Activated T-cell treated with anti-CD3 and anti-CD28 coated beads, Interleukin-2, amount 50 U/mL, for 48 hours (primary cell): ENCODE data around the gene APOL4.

Experiments used
- DNase-seq, 2 experiments: peaks; one replicate each; pipeline ENCODE4 v3.0.0-alpha.2; 2020

APOL4 gene, protein sequence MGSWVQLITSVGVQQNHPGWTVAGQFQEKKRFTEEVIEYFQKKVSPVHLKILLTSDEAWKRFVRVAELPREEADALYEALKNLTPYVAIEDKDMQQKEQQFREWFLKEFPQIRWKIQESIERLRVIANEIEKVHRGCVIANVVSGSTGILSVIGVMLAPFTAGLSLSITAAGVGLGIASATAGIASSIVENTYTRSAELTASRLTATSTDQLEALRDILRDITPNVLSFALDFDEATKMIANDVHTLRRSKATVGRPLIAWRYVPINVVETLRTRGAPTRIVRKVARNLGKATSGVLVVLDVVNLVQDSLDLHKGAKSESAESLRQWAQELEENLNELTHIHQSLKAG

DNA sequence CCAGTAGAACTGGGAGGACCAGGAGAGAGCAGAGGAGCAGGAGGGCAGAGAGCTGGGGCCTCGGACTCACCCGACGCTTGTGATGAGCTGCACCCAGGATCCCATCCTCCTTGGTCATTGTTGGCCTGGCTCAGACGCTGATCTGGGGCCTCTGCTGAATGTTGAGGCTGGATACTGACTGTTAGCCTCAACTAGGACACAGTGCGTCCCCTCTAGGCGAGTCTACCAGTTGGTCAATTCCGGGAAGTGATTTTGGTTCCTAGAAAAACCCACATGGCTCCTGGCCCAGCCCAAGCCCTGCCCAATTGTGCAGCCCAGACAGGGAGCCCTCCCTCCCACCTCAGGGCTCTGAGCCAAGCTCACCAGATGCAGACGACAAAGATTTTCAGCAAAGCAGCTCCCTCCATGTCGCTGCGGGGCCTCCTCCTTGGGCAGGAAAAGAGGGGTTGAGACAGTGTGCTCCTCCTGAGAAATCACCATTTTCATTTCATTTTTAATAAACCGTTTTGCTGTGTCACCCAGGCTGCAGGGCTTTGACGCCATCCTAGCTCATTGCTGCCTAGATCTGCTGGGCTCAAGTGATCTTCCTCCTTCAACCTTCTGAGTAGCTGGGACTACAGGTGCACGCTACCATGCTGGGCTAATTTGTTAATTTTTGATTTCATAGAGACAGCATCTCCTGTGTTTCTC is at the start of gene APOL4:
Gene APOL4 (minus strand): TSS at position 180 of the 690 bp plus-strand sequence. CDS start 75 bp downstream, at position 105.
- DNase-seq = no peak

DNA sequence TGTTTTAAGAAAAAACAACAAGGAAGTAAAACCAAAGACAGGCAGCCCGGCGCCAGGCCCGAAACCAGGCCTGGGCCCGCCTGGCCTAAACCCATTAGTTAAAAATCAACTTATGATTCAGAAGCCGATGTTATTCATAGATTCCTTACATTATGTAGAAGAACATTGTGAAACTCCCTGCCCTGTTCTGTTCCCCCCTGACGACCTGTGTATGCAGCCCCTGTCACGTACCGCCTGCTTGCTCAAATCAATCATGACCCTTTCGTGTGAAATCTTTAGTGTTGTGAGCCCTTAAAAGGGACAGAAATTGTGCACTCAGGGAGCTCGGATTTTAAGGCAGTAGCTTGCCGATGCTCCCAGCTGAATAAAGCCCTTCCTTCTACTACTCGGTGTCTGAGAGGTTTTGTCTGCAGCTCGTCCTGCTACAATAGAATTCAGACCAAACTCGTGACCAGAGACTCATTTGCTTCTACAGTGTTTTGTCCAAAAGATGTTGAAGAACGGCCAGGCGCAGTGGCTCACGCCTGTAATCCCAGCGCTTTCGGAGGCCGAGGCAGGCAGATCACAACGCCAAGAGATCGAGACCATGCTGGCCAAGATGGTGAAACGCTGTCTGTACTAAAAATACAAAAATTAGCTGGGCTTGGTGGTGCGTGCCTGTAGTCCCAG is 48.8 kb upstream of the APOL4 start:
- DNase-seq = peak in 1 of 2 experiments; percentile 14

DNA sequence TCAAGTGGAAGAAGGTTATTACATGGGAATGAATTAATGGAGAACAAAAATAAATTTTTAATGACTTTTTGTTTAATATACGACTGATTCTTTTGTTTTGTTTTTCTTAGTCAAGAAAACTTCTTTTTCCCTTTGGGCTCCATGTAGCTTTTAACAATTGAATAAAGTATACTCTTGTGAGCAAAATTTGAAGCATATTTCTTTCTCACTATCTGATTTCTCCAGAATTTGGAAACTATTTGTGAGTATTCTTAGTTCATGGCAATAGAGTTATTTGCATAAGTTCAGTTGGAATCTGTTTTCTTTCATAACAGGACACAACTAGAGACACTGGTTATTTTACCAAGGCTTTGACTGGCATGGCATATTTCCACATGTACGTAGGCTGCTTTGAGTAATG is 47.6 kb upstream of the APOL4 start:
- no peak for DNase-seq

DNA sequence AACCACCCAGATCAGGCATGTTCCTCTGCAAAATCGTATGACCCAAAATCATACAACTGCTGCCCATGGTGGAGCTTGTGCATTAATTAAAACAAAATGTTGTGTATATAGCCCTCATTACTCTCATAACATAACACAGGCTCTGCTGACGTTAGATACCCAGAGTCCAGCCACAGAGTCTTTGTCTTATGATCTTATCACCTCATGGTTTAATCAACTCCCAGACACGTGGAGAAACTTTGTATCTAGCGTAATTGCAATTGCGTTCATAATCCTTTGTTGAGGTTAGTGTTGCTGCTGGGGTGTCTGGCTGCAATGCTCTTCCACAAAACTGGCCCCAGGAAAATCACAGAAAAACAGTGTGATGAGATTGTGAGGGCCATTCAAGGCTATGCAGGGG is 46.3 kb upstream of the APOL4 start:
- no peak for DNase-seq

DNA sequence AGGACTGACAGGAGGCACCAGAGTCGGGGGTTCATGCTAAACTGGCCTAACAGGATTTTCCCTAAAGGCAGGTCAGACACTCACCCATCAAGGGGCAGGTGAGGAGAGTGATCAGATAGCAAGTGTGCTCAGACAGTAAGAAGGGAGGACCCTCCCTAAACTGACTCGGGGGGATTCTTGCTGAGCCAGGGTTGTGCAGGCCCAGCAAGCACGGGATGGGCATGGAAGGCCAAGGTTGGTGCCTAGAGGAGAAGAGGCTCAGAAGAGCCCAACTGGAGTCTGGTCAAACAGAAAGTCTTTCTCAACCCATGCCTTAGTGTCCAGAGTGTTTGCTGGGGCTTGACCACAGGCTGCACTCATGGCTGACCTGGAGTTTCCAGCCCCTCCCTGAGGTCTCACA is 45.1 kb upstream of the APOL4 start:
- DNase-seq = no peak

DNA sequence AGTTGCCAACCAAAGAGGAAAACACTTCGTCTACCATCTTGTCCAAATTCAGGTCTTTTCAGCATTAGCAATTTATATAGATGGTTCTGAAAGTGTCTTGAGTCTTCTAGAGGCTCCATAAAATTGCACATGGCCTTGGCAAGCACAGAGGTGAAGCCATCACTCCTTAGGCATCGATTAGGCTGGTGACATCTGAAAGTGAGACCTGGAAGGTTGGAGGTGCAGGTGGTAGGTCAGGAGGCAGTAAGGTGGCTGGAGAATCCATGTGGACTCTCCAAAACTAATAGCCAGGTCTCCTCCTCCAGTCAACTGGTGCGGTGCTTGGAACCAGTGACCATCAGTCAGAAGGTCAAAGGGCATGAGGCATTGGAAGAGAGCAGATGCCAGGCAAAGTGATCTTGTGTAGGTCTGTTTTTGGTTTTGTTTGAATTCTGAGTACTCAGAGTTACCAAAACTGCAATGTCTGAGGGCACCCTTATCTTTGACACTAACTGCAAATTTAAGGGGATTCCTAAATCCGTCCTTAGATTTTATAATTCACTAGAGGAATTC is 44.3 kb upstream of the APOL4 start:
- DNase-seq = peak in 1 of 2 experiments; percentile 6

DNA sequence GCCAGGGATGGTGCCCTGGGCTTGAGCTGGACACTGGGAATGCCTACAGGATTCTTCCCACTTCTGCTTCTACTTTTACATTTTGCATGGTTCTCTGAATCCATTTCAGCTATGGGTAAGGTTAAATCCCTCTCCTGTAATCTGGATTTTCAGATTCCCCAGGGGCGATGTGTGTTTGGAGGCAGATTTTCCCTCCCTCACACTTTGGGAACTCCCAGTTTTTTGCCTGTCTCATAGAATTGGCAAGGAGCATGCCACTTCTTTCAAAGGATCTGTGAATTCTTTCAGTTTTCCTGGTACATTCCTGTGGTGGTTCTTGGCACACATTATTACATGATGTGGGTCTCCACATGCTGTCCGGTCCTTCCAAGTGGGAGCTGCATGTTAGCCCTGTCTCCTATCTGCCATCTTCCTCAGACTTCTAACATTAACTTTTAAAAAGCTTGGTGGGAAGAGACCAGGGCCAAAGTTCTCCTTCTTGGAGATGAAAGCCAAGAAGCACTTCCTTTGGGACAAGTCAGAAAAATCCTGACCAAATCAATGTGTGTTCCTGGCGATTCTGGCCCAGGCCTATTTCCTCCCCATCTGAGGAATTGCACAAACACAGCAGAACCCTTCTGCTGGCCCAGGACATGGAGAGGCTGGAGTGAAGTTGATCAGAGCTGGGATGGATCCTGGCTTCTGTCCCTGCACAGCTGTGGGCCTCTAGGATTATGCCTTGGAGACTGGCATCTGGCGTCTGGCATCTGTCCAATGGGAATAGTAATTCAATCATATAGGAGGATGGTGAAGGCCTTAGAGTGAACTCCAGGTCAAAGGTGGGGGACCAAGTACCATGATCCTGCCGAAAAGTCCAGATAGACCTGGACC is 43.1 kb upstream of the APOL4 start:
- DNase-seq = no peak

DNA sequence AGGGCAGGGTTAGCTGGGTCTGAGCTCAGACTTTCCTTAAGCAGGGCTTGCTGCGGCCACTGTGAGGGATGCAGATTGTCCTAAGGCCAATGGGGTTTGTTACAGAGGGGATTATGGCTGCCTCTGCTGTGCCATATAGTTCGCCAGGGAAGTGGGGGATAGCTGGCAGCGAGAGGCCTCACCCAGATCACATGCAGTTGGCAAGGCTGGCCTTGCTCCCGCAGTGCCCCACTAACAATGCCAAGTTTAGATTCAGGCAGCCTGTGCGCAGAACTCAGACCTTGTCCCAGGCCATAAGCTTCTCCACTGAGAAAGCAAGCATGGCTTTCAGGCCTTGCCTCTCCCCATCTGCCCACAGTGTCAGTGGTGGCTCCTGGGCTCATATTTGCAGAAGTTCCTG is 42.4 kb upstream of the APOL4 start:
- peak in 1 of 2 experiments; percentile 11 for DNase-seq

DNA sequence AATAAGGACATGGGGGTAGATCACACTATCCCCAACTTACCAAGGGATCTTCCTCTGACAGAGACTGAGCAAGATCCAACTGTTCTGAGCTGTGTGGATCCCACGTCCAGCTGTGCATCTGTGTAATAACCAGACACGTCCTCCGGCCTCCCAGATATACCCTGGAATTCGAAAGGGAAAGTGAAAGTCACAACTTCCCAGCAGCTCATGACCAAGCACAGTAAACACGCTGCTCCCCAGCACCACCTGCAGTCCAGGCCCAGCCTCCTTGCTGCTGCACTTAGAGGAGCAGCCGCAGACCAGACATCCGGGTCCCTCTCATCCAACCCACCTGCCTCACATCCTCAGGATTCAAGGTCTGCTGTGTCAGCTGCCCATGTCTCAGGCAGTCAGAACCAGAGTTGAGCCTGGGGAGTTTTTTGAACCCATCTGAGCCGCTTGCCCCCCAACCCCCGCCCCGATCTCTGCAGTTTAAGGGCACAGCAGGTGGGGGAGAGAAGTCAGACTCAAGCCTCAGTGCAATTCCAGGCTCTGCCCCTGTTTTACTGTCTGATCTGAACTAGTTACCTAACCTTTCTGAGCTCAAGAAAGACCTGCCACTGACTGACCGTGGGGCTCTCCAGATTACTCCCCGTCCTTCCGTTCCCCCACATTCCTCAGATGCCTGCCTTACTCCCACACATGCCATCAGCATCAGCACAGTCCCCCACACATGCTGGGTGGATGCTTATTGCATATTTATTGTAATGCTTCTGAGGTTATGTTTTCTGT is 38.0 kb upstream of the APOL4 start, which contains the start of gene APOL2:
Gene APOL2 (minus strand): TSS at position 127 of the 771 bp plus-strand sequence. CDS start 6,365 bp downstream, outside the sequence.
- peak; percentile 87 to 89 for DNase-seq

DNA sequence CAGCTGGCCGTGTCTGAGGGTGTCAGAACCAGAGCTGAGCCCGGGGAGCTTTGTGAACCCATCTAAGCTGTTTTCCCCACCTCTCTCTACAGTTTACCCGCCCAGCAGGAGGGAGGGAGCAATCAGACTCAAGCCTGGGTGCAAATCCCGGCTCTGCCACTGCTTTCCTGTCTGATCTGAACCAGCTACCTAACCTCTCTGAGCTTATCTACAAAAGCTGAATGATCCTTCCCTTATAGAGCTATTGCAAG is 37.5 kb upstream of the APOL4 start:
- DNase-seq = peak in 1 of 2 experiments; percentile 41

DNA sequence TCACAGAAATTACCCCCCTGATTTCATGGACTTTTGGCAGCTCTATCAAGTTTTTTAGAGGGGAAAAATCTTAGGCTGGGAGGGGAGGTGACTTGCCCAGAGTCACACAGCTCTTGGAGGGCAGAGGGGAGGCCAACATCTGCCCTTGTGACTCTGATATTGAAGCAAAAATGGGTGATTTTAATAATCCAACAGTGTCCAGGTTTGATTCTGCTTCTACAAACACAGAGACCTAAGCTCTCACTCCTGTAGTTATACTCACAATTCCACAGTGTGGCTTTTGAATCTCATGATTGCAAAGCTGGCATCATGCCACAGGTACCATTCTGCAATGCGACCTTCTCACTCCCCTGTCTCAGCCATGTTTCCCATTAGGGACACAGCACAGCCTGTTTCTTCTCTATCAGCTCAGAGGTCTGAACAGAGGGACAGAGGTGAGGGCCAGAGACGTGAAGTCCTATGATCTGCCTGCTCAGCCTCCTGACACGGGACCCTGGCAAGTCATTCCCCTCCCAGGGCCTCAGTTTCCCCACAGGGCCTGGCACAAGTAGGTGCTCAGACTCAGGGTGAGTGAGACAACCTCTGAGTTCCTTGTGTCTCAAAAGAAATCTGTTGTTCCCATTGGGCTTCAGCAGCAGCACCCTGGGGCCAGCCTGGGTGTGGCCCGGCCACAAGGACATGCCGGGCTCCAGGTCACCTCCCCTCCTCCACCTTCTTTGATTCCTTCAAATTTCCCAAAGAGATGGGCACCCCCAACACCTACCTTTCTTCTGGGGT is 37.0 kb upstream of the APOL4 start:
- DNase-seq = peak in 1 of 2 experiments; percentile 38

DNA sequence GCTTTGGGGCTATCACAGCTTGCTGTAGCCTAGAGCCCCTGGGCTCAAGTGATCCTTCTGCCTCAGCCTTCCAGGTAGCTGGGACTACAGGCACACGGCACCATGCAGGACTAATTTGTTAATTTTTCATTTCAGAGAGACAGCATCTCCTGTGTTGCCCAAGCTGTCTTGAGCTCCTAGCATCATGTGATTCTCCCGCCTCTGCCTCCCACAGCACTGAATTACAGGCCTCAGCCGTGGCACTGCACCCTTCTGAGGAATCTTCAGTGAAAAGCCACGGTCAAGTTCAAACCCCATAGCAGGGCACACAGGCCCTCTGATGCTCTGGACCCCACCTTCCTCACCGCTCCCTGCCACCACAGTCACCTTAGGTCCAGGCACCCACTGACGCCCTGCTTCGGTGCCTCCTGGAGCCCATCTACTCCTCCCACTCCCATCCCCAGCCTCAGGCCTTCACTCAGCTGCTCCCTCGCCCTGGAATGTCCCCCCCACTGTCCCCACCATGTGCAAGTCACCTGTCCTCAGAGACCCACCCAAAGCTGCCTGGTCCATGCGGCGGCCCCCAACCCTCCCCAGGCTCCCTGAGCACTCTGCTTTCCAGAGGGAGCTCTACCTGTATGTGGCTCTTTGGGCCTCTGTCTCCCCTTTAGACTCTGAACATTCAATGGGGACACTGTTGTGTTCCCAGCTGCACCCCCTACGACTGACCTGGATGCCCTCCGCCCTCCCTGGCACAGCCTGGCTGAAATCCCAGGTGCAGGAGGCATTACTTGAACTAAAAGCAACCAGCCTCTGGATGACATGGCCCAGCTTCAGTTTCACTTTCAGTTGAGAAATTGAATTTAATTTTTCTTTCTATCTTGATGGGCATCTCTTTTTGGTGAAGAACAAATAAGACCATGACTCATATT is 36.1 kb upstream of the APOL4 start:
- DNase-seq = peak in 1 of 2 experiments; percentile 42

DNA sequence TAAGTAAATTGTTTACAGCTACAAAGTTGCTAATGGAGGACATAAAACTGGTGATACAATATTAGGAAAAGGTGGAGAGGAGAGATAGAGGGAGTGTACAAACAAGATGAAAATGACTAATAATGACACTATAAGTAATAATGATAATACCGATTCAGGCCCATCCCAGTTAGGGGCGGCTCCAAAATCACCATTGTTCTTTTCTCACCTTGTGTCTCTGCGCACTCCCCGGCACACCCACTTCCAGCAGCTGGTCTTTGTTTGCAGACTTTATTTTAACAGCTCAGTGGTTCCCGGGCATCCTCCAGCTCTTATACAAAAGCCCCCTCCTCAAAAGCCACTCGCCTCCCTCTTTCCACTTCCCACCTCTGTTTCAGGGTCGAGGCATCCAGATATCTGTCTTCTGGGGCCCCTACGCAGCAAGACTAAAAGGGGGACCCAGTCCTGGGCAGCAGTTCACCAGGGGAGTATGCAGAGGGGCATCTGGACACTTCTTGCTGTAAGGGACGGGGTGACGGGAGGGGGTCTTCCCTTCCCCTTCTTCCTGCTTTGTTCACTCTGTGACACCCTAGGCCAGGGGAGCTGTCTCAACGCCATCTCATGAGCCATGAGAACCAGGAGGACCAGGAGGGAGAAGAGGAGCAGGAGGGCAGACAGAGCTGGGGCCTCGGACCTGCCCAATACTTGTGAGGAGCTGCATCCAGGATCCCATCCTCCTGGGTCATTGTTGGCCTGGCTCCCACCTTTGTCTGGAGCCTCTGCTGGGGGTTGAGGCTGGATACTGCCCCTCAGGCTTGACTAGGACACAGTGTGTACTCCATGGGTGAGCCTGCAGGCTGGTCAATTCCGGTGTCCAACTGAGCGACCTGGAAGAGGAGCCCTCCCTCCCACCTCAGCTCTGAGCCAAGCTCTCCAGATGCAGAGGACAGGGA is 35.0 kb upstream of the APOL4 start:
- peak in 1 of 2 experiments; percentile 17 for DNase-seq

DNA sequence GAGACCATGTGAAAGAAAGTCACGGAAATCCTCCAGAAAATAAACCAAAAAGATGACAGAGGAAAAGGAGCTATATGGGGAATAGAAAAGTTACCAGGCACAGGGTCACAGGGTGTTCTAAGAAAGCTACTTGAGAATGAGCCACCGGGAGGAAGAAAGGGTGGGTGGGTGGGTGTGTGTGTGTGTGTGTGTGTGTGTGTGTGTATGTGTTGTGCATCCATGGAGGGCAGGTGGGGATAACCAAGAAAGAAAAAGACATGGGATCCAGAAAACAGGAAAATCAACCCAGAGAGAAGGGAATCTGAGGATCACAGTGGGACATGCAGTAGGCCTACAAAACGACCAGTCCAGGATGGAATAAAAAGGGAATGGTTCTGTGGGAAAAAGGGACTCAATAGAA is 34.0 kb upstream of the APOL4 start:
- no peak for DNase-seq

DNA sequence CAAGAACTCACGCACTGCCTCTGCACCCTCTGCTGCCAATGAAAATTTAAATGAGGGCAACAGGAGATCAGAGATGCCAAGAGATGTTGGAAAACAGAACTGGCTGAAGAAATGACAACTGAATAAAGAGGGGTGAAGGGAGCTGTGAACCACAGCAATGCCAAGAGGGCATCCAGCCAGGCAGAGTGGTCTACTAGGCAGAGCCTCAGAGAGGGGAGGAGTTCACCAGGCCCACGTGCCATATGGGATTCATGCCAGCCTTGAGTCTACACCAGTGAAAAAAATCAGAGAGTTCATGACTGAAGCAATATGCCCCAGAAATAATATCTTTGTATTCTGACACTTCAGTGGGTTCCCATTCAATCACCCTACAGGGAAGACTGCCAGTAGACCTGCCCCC is 33.3 kb upstream of the APOL4 start:
- DNase-seq = no peak

DNA sequence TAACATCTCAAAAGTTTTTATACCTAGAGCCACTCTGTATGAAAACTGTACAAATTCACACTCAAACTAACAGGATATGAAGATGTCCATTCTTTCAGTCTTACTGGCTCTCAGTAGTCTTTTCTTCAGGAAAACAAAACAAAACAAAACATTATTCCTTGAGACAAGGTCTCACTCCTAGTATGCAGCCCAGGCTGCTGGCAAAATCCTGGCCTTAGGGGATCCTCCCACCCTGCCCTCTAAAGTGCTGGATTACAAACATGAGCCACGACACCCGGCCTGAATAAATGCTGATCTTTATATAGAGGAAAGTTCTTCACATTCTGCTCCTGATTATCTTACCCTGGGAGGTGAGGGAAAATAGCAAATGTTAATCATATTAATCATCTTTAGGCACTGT is 32.6 kb upstream of the APOL4 start:
- DNase-seq = no peak

DNA sequence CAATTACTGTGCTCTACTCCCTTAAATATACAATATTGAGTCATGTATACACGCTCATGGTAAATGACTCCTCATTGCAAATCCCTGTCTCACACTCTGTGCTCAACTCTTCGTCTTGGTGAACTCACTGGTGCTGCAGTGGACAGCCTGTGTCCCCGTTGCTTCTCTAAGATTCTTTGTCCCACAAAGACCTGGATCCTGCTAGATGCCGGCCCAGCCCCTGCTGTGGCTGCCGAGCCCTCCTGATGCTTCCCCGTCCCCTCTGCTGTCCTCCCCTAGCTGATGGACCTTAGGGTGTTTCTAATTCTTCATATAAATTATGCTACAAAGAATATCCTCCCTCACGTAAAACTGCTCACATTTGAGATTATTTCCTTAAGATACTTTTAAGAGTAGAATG is 32.2 kb upstream of the APOL4 start:
- no peak for DNase-seq

DNA sequence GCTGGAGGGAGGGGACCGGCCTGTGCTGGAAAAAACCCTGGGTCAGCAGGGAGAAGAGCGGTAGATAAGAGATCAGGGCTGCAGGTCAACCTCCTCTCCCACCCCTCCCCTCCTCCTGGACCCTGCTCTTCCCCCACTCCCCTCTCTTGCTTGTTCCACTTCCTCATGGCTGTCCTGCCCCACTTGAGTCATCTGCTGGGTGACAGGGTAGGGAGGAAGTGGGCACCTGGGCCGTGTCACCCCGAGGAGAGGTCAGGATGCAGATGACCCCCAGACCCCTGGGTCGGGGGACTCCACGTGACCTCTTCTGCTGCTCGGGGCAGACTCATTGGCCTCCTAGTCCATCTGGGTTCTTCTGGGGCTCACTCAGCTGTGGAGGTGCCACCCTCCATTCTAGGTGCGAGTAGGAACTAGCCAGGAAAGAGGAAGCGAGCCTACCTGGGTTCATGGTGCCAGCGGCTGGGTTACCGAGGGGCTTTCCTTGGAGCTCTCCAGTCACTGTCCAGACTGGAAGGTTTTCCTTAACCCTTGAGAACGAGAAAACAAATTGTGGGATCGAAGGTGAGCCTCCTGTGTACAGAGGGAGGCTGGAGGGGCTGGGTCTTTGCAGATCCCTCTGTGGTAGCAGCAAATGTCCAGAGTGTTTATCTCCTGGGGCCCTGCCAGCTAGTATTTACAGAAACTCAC is 31.2 kb upstream of the APOL4 start:
- DNase-seq = no peak
